Natural killer cell (primary cell): ENCODE measurements around the gene CLCN6. TPM values are rescaled to one million over a fixed set of nuclear protein-coding genes. Genes with fewer than 3 reads are reported as not detected.

ENCODE experiments used
- ATAC-seq, 3 donors: fragments of 150-1000 bp in 2 of 3; fragments of 200-7000 bp in 1 of 3; cut with Tn5 transposase; 1 replicate in 1 of 3; 2 replicates in 2 of 3; pipeline ENCODE4 v1.10.0; 2021; ENCODE audit warnings: mild to moderate bottlenecking in 2 of 3, moderate library complexity in 2 of 3
- DNase-seq, 2 donors: peaks; one replicate each; pipeline versions ENCODE4 v3.0.0 to v3.0.0-alpha.2; 2013 to 2021; ENCODE audit warnings: mixed read lengths in 1 of 2
- H3K27ac ChIP-seq: one replicate; pipeline ENCODE4 v1.5.1; 2013; ENCODE audit warnings: mild to moderate bottlenecking, low read length
- H3K27me3 ChIP-seq: one replicate; pipeline ENCODE4 v1.6.1; 2013; ENCODE audit warnings: low read length; ENCODE audit not compliant: control insufficient read depth, insufficient read depth
- H3K36me3 ChIP-seq: one replicate; pipeline ENCODE4 v1.6.1; 2013; ENCODE audit warnings: low read length; ENCODE audit not compliant: control insufficient read depth, insufficient read depth
- H3K4me1 ChIP-seq: one replicate; pipeline ENCODE4 v1.6.1; 2013; ENCODE audit warnings: low read length; ENCODE audit not compliant: control insufficient read depth, insufficient read depth
- H3K4me3 ChIP-seq: one replicate; pipeline ENCODE4 v1.5.1; 2013; ENCODE audit warnings: low read length
- H3K9me3 ChIP-seq: one replicate; pipeline ENCODE4 v1.6.1; 2013; ENCODE audit warnings: low read length; ENCODE audit not compliant: control insufficient read depth, insufficient read depth
- H3K27ac Mint-ChIP-seq, 2 donors: one replicate each; pipeline ENCODE4 v1.8.0; 2022; ENCODE audit warnings: mild to moderate bottlenecking in 2 of 2, mixed read lengths in 2 of 2, moderate library complexity in 1 of 2
- H3K27me3 Mint-ChIP-seq, 2 donors: one replicate each; pipeline ENCODE4 v1.8.0; 2022; ENCODE audit warnings: low read depth in 2 of 2, mixed read lengths in 2 of 2
- H3K36me3 Mint-ChIP-seq: one replicate; pipeline ENCODE4 v1.8.0; 2022; ENCODE audit warnings: mixed read lengths
- H3K4me1 Mint-ChIP-seq, 2 donors: one replicate each; pipeline ENCODE4 v1.8.0; 2022; ENCODE audit warnings: mixed read lengths in 2 of 2
- H3K4me3 Mint-ChIP-seq: one replicate; pipeline ENCODE4 v1.8.0; 2022; ENCODE audit warnings: mild to moderate bottlenecking, moderate library complexity, mixed read lengths
- H3K9me3 Mint-ChIP-seq, 2 donors: one replicate each; pipeline ENCODE4 v1.8.0; 2022; ENCODE audit warnings: mixed read lengths in 2 of 2
- WGBS: methylation state at CpG from one replicate; pipeline ENCODE4 v1.1.7; 2013; ENCODE audit warnings: missing lambda C conversion rate; ENCODE audit not compliant: insufficient coverage; 5-methylcytosine and 5-hydroxymethylcytosine counted together
- intact Hi-C: fragments of 100-400 bp; cut with micrococcal nuclease; formaldehyde crosslinking; loops from one replicate; pipeline ENCODE4 v1.14.2; 2022
- total RNA-seq, 4 donors: library from RNA; stranded (reverse); fragments of 120-200 nt in 1 of 4; gene quantifications; one replicate each; pipeline versions ENCODE4 v1.2.3 to v1.2.4, GENCODE V29; 2013 to 2022
- TF ChIP-seq, protein P1 (sequence below): fragments of 200-600 bp; IDR thresholded peaks from one replicate; pipeline ENCODE4 v1.8.0; 2022; ENCODE audit warnings: antibody characterized with exemption

Gene CLCN6
- total RNA-seq, 3 donors from 2014 or later (not counting 1 experiment from before 2014, with no cell fraction given): 21.4 to 28.6 (median 25.6) TPM

DNA sequence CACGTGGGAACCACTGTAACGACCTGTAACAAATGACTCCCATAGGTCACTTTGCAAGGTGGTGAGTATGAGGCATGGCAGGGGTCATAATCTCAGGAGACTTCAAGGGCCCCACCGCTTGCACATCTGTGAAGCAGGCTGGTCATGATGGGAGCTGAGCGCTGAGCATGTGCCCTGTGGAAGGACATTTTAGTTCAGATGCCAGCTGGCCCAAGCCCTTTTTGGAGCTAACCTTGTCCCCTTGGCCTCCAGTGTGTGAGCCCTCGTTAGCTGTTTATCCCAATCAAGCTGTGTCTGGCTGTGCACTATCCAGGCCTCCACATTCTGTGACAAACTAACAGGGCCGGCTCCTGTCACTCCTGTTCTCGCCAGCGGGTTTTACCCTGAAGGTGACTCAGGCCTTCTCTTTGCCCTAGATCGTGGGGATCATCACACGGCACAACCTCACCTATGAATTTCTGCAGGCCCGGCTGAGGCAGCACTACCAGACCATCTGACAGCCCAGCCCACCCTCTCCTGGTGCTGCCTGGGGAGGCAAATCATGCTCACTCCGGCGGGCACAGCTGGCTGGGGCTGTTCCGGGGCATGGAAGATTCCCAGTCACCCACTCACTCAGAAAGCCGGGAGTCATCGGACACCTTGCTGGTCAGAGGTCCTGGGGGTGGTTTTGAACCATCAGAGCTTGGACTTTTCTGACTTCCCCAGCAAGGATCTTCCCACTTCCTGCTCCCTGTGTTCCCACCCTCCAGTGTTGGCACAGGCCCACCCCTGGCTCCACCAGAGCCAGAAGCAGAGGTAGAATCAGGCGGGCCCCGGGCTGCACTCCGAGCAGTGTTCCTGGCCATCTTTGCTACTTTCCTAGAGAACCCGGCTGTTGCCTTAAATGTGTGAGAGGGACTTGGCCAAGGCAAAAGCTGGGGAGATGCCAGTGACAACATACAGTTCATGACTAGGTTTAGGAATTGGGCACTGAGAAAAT is 34.0 kb downstream of the CLCN6 start:
- peaks cover 58% of the 10 kb centered on the region for H3K36me3 ChIP-seq
- no peaks in the 10 kb centered on the region for H3K9me3 ChIP-seq
- Mint-ChIP-seq H3K36me3 (no peaks in the 10 kb centered on the region), H3K4me3 (no peak overlapping the region), H3K27me3 (no peaks in the 10 kb centered on the region), H3K27ac (no peak overlapping the region), H3K9me3 (no peaks in the 10 kb centered on the region), H3K4me1 (peaks cover 5 to 11% of the 10 kb centered on the region in 2 donors)
- DNase-seq (no peak), ATAC-seq (no peak)
- peaks cover 7% of the 10 kb centered on the region for H3K4me1 ChIP-seq
- H3K4me3 ChIP-seq: no peak overlapping the region
- 94% methylated on average over 20 of the region's 20 CpGs for WGBS
- no peaks in the 10 kb centered on the region for H3K27me3 ChIP-seq
- H3K27ac ChIP-seq: no peak overlapping the region
- intact Hi-C loops: loop anchor here (2.0 kb wide), 1 partner anchor 127 kb away; no protein-coding TSS in a partner anchor
- TF ChIP-seq, protein P1, sequence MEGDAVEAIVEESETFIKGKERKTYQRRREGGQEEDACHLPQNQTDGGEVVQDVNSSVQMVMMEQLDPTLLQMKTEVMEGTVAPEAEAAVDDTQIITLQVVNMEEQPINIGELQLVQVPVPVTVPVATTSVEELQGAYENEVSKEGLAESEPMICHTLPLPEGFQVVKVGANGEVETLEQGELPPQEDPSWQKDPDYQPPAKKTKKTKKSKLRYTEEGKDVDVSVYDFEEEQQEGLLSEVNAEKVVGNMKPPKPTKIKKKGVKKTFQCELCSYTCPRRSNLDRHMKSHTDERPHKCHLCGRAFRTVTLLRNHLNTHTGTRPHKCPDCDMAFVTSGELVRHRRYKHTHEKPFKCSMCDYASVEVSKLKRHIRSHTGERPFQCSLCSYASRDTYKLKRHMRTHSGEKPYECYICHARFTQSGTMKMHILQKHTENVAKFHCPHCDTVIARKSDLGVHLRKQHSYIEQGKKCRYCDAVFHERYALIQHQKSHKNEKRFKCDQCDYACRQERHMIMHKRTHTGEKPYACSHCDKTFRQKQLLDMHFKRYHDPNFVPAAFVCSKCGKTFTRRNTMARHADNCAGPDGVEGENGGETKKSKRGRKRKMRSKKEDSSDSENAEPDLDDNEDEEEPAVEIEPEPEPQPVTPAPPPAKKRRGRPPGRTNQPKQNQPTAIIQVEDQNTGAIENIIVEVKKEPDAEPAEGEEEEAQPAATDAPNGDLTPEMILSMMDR: no peak

DNA sequence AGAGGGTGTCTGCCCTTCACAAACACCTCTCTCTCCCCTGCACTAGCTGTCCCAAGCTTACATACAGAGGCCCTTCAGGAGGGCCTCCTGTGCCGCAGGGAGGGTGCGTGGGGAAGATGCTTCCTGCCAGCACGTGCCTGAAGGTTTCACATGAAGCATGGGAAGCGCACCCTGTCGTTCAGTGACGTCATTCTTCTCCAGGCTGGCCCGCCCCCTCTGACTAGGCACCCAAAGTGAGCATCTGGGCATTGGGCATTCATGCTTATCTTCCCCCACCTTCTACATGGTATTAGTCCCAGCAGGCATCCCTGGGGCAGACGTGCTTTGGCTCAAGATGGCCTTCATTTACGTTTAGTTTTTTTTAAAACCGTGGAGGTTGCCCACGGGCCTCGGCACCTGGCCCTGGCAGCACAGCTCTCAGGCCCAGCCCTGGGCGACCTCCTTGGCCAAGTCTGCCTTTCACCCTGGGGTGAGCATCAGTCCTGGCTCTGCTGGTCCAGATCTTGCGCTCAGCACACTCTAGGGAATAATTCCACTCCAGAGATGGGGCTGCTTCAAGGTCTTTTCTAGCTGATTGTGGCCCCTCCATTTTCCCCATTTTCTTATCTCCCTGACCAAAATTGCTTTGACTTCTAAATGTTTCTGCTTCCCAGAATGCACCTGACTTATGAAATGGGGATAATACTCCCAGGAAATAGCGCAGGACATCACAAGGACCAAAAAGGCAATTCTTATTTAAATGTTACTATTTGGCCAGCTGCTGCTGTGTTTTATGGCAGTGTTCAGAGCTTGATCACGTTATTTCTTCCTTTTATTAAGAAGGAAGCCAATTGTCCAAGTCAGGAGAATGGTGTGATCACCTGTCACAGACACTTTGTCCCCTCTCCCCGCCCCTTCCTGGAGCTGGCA is 35.5 kb downstream of the CLCN6 start:
- Mint-ChIP-seq H3K36me3 (no peaks in the 10 kb centered on the region), H3K4me1 (peaks cover 5 to 11% of the 10 kb centered on the region in 2 donors), H3K27me3 (no peaks in the 10 kb centered on the region), H3K27ac (no peak overlapping the region), H3K9me3 (no peaks in the 10 kb centered on the region), H3K4me3 (no peak overlapping the region)
- 76% methylated on average over 17 of the region's 17 CpGs for WGBS
- H3K4me1 ChIP-seq: peaks cover 7% of the 10 kb centered on the region
- H3K27me3 ChIP-seq: no peaks in the 10 kb centered on the region
- DNase-seq (no peak), ATAC-seq (no peak)
- no peak overlapping the region for H3K27ac ChIP-seq
- intact Hi-C loops: no loop called here
- peaks cover 51% of the 10 kb centered on the region for H3K36me3 ChIP-seq
- TF ChIP-seq, protein P1: no peak
- no peaks in the 10 kb centered on the region for H3K9me3 ChIP-seq
- H3K4me3 ChIP-seq: no peak overlapping the region

DNA sequence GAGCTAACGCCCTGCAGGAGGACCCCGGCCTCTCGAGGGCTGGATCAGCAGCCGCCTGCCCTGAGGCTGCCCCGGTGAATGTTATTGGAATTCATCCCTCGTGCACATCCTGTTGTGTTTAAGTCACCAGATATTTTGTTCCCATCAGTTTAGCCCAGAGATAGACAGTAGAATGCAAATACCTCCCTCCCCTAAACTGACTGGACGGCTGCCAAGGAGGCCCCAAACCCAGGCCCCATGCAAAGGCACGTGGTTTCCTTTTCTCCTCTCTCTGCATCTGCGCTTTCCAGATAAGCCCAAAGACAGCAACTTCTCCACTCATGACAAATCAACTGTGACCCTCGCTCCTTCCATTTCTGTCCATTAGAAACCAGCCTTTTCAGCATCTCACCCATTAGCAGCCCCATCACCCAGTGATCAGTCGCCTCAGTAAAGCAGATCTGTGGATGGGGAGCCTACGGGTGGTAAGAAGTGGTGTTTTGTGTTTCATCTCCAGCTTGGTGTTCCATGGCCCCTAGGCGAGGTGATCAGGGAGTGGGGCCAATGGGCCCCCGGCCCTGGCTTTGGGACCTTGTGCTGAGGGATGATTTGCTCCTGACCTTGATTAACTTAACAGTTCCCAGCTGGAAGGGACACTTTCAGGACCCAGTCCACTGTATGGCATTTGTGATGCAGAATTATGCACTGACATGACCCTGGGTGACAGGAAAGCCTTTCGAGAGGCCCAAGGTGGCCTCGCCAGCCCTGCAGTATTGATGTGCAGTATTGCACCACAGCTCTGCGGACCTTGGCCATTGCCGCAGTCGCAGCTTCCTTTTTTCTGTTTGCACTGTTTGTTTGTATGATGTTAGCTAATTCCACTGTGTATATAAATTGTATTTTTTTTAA is 36.4 kb downstream of the CLCN6 start:
- no peaks in the 10 kb centered on the region for H3K27me3 Mint-ChIP-seq
- Histone ChIP-seq H3K27me3 (no peaks in the 10 kb centered on the region), H3K4me3 (no peak overlapping the region), H3K36me3 (peaks cover 45% of the 10 kb centered on the region), H3K27ac (no peak overlapping the region), H3K4me1 (peaks cover 7% of the 10 kb centered on the region), H3K9me3 (no peaks in the 10 kb centered on the region)
- no peaks in the 10 kb centered on the region for H3K36me3 Mint-ChIP-seq
- no peak overlapping the region for H3K27ac Mint-ChIP-seq
- intact Hi-C loops: no loop called here
- DNase-seq (no peak), ATAC-seq (no peak)
- peaks cover 5 to 11% of the 10 kb centered on the region in 2 donors for H3K4me1 Mint-ChIP-seq
- no peak overlapping the region for H3K4me3 Mint-ChIP-seq
- 52% methylated on average over 19 of the region's 19 CpGs for WGBS
- H3K9me3 Mint-ChIP-seq: no peaks in the 10 kb centered on the region
- TF ChIP-seq, protein P1: no peak
